GM19328 (cell line): ENCODE measurements around the gene FBXW11.

Experiments
- ATAC-seq: cut with Tn5 transposase; IDR thresholded peaks from one replicate; pipeline ENCODE4 v1.9.1; 2021; ENCODE audit warnings: mild to moderate bottlenecking, moderate library complexity; ENCODE audit not compliant: unreplicated experiment

The FBXW11 gene

GRCh38 chr5:171846323-171846722, 160.1 kb downstream of the FBXW11 start:
- no peak for ATAC-seq

- ATAC-seq, result no peak
Observed at GRCh38 chr5:171845857-171846256, 160.6 kb downstream of the FBXW11 start.

- ATAC-seq, result no peak
Observed at GRCh38 chr5:171845040-171845630, 161.3 kb downstream of the FBXW11 start.

GRCh38 chr5:171842777-171843328, 163.6 kb downstream of the FBXW11 start:
- no peak for ATAC-seq

GRCh38 chr5:171841984-171842776, 164.3 kb downstream of the FBXW11 start:
- ATAC-seq, result no peak

- no peak for ATAC-seq
Observed at GRCh38 chr5:171840711-171841522, 165.5 kb downstream of the FBXW11 start.

- ATAC-seq, result no peak
Observed at GRCh38 chr5:171840066-171840465, 166.4 kb downstream of the FBXW11 start.

- ATAC-seq, result no peak
Observed at GRCh38 chr5:171839112-171839511, 167.3 kb downstream of the FBXW11 start.

- no peak for ATAC-seq
Observed at GRCh38 chr5:171838066-171838465, 168.4 kb downstream of the FBXW11 start.

- no peak for ATAC-seq
Observed at GRCh38 chr5:171837522-171837921, 168.9 kb downstream of the FBXW11 start.

GRCh38 chr5:171835066-171835465, 171.4 kb downstream of the FBXW11 start:
- ATAC-seq, result no peak

- no peak for ATAC-seq
Observed at GRCh38 chr5:171834461-171834860, 172.0 kb downstream of the FBXW11 start.

GRCh38 chr5:171832775-171833174, 173.7 kb downstream of the FBXW11 start:
- ATAC-seq, result no peak

GRCh38 chr5:171830686-171831085, 175.8 kb downstream of the FBXW11 start:
- no peak for ATAC-seq

- ATAC-seq, result no peak
Observed at GRCh38 chr5:171827162-171827561, 179.3 kb downstream of the FBXW11 start.

GRCh38 chr5:171826132-171826531, 180.3 kb downstream of the FBXW11 start:
- ATAC-seq, result no peak

- no peak for ATAC-seq
Observed at GRCh38 chr5:171825051-171825450, 181.4 kb downstream of the FBXW11 start.

GRCh38 chr5:171823269-171823668, 183.2 kb downstream of the FBXW11 start:
- ATAC-seq, result no peak

- ATAC-seq, result no peak
Observed at GRCh38 chr5:171821286-171821685, 185.2 kb downstream of the FBXW11 start.

GRCh38 chr5:171820561-171820960, 185.9 kb downstream of the FBXW11 start:
- no peak for ATAC-seq

GRCh38 chr5:171816666-171817065, 189.8 kb downstream of the FBXW11 start:
- no peak for ATAC-seq
